ENCODE results near the gene BEND3. TPM values are rescaled to one million over a fixed set of nuclear protein-coding genes. Genes with fewer than 3 reads are reported as not detected.

BEND3 gene
- total and polyA plus RNA-seq, 9 of the 15 experiments (the other 6 are each of a cell fraction or from before 2014, with no cell fraction given): 0.64 to 8.4 (median 3.3) TPM

DNA sequence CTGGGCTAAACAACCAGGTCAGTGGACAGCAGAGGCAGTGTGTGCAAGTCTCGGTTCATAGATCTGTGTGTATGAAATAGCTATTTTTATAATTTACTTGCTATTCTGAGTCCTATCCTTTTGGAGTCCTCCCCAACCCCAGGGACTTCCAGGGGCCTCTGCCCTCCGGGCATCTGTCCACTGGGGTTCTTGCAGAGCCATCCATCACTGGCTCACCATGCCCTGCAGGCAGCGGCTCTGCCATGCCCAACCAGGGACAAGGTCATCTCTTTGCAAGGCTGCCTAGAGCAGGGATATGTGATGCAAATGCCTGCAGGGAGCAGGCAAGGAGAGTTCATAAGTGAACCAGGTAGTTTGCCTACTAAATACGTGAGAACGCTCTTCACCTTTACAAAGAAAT, 10.5 kb upstream of the BEND3 start:
- Histone ChIP-seq H3K27ac (ENCODE audit: extremely low read depth, low read depth, low read length) (no peak overlapping the region), H3K27me3 (ENCODE audit: control insufficient read depth in 2 of 2, insufficient read depth in 2 of 2, low read length in 2 of 2) (no peaks in the 10 kb centered on the region), H2AFZ (ENCODE audit: low read depth, low read length) (no peak overlapping the region), H3K9me1 (ENCODE audit: control insufficient read depth, insufficient read depth, low read length) (no peaks in the 10 kb centered on the region), H3K4me3 (no peak overlapping the region), H3K9me3 (replicated peaks; ENCODE audit: control insufficient read depth, insufficient read depth, low read depth, low read length) (no peaks in the 10 kb centered on the region), H3K79me2 (ENCODE audit: control insufficient read depth, insufficient read depth, low read length) (no peaks in the 10 kb centered on the region), H3K36me3 (ENCODE audit: control insufficient read depth, insufficient read depth, low read length) (no peaks in the 10 kb centered on the region), H3K4me1 (replicated peaks in 1 of 2; ENCODE audit: control insufficient read depth in 2 of 2, insufficient read depth in 2 of 2, low read length in 2 of 2) (peaks cover 12 to 18% of the 10 kb centered on the region in 2 experiments; a peak in 4 of 5 replicates), H4K20me1 (replicated peaks; ENCODE audit: control insufficient read depth, insufficient read depth, low read length) (no peaks in the 10 kb centered on the region), H3K9ac (ENCODE audit: insufficient read depth in 1 of 2, low read depth in 2 of 2, low read length in 2 of 2) (no peak overlapping the region), H3K4me2 (ENCODE audit: insufficient read depth, low read length) (no peak overlapping the region)
- no TSS peak for BruUV-seq (replicated peaks)
- FAIRE-seq: no peak
- ChIA-PET CTCF (ENCODE audit: low intra/inter-chr PET ratio) (no interaction called here), POLR2A (interaction anchor here (0.7 to 1.4 kb wide), 2 partner anchors 10 to 586 kb away, joined by 6 read pairs; no protein-coding TSS in a partner anchor)
- intact Hi-C loops (cut with micrococcal nuclease): no loop called here
- WGBS (ENCODE audit: insufficient coverage, low coverage, missing lambda C conversion rate): 45% methylated on average over 5 of the region's 5 CpGs
- DNase-seq (ENCODE audit: extremely low read depth in 1 of 4, low spot score in 3 of 4): no peak
- no peak for ATAC-seq
- in situ Hi-C loops (cut with MboI): no loop called here
- no peak for TF ChIP-seq BCOR (IDR thresholded peaks at IDR 0.05)
- TF ChIP-seq ZNF282 (CRISPR knock-in tag; IDR thresholded peaks at IDR 0.05): no peak
- TF ChIP-seq EZH2 (IDR thresholded peaks at IDR 0.05; ENCODE audit: borderline replicate concordance, low read depth, low read length): no peak
- TF ChIP-seq PRMT5 (CRISPR knock-in tag; IDR thresholded peaks at IDR 0.05): no peak
- no peak for TF ChIP-seq HDAC6 (IDR thresholded peaks at IDR 0.05; ENCODE audit: low read depth, low read length)
- no peak for TF ChIP-seq RBM22 (IDR thresholded peaks at IDR 0.05; ENCODE audit: low read depth, low read length, poor library complexity, severe bottlenecking)
- no peak for TF ChIP-seq TRIM24 (IDR thresholded peaks at IDR 0.05)
- no peak for TF ChIP-seq ZNF780A (CRISPR knock-in tag; IDR thresholded peaks at IDR 0.05)
- TF ChIP-seq, protein P1, sequence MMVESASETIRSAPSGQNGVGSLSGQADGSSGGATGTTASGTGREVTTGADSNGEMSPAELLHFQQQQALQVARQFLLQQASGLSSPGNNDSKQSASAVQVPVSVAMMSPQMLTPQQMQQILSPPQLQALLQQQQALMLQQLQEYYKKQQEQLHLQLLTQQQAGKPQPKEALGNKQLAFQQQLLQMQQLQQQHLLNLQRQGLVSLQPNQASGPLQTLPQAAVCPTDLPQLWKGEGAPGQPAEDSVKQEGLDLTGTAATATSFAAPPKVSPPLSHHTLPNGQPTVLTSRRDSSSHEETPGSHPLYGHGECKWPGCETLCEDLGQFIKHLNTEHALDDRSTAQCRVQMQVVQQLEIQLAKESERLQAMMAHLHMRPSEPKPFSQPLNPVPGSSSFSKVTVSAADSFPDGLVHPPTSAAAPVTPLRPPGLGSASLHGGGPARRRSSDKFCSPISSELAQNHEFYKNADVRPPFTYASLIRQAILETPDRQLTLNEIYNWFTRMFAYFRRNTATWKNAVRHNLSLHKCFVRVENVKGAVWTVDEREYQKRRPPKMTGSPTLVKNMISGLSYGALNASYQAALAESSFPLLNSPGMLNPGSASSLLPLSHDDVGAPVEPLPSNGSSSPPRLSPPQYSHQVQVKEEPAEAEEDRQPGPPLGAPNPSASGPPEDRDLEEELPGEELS (CRISPR knock-in tag; IDR thresholded peaks at IDR 0.05; ENCODE audit: borderline replicate concordance): no peak
- TF ChIP-seq, protein P2, sequence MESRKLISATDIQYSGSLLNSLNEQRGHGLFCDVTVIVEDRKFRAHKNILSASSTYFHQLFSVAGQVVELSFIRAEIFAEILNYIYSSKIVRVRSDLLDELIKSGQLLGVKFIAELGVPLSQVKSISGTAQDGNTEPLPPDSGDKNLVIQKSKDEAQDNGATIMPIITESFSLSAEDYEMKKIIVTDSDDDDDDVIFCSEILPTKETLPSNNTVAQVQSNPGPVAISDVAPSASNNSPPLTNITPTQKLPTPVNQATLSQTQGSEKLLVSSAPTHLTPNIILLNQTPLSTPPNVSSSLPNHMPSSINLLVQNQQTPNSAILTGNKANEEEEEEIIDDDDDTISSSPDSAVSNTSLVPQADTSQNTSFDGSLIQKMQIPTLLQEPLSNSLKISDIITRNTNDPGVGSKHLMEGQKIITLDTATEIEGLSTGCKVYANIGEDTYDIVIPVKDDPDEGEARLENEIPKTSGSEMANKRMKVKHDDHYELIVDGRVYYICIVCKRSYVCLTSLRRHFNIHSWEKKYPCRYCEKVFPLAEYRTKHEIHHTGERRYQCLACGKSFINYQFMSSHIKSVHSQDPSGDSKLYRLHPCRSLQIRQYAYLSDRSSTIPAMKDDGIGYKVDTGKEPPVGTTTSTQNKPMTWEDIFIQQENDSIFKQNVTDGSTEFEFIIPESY (CRISPR knock-in tag; IDR thresholded peaks at IDR 0.05): no peak
- TF ChIP-seq, protein P3, sequence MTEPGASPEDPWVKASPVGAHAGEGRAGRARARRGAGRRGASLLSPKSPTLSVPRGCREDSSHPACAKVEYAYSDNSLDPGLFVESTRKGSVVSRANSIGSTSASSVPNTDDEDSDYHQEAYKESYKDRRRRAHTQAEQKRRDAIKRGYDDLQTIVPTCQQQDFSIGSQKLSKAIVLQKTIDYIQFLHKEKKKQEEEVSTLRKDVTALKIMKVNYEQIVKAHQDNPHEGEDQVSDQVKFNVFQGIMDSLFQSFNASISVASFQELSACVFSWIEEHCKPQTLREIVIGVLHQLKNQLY (CRISPR knock-in tag; conservative IDR thresholded peaks at IDR 0.05): no peak
- TF ChIP-seq, protein P4, sequence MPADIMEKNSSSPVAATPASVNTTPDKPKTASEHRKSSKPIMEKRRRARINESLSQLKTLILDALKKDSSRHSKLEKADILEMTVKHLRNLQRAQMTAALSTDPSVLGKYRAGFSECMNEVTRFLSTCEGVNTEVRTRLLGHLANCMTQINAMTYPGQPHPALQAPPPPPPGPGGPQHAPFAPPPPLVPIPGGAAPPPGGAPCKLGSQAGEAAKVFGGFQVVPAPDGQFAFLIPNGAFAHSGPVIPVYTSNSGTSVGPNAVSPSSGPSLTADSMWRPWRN (IDR thresholded peaks at IDR 0.05; ENCODE audit: low read depth): no peak
- no peak for TF ChIP-seq SMAD2 (IDR thresholded peaks at IDR 0.05; ENCODE audit: low read depth, low read length)
- no peak for TF ChIP-seq SREBF2 (CRISPR knock-in tag; IDR thresholded peaks at IDR 0.05)
- TF ChIP-seq, protein P5, sequence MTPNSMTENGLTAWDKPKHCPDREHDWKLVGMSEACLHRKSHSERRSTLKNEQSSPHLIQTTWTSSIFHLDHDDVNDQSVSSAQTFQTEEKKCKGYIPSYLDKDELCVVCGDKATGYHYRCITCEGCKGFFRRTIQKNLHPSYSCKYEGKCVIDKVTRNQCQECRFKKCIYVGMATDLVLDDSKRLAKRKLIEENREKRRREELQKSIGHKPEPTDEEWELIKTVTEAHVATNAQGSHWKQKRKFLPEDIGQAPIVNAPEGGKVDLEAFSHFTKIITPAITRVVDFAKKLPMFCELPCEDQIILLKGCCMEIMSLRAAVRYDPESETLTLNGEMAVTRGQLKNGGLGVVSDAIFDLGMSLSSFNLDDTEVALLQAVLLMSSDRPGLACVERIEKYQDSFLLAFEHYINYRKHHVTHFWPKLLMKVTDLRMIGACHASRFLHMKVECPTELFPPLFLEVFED (CRISPR knock-in tag; conservative IDR thresholded peaks at IDR 0.05): no peak
- no peak for TF ChIP-seq RFX7 (CRISPR knock-in tag; IDR thresholded peaks at IDR 0.05)
